ENCODE measurements around the gene ATP9A.

ATP9A gene

GRCh38 chr20:51697096-51697826 lies 70.9 kb downstream of the ATP9A start:
- DNase-seq (ENCODE audit: low spot score) = no peak
- Histone ChIP-seq H3K4me3 (no peak overlapping the region), H3K27ac (no peak overlapping the region)
- TF ChIP-seq CTCF (IDR thresholded peaks at IDR 0.05) = no peak

GRCh38 chr20:51696304-51697071 lies 71.7 kb downstream of the ATP9A start:
- Histone ChIP-seq H3K4me3 (no peak overlapping the region), H3K27ac (no peak overlapping the region)
- TF ChIP-seq CTCF (IDR thresholded peaks at IDR 0.05) = no peak
- DNase-seq (ENCODE audit: low spot score) = no peak

- no peak for TF ChIP-seq CTCF (IDR thresholded peaks at IDR 0.05)
- no peak for DNase-seq (ENCODE audit: low spot score)
- no peak overlapping the region for H3K4me3 ChIP-seq
- H3K27ac ChIP-seq = no peak overlapping the region
Observed at GRCh38 chr20:51695574-51696303, 72.5 kb downstream of the ATP9A start.

DNA sequence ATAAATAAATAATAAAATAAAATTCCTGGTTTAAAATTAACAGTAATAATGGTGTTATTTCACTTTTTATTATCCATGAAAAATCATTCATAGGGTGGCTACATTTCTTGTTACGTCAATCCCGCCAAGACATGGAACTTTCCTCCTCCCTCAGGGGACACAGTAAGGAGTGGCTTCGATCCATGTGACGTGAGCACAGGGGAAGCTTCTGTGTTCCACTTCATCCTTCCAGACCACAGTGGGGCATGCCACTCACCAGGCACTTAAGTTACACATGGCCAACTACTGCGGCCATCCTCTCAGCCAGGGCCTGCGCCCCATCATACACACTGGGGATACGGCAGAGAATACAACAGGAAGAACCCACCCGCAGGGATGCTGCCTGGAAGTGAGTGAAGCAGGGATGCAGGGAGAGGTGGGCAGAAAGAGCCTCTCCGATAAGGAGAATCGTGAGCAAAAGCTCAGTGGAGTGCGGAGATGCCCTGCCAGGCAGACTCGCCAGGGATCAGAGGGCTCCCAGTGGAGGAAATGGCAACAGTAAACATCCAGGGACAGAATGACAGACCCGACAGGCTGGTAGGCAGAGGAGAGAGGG lies 75.3 kb downstream of the ATP9A start:
- no peak for DNase-seq (ENCODE audit: low spot score)
- Histone ChIP-seq H3K4me3 (no peak overlapping the region), H3K27ac (no peak overlapping the region)
- TF ChIP-seq CTCF (IDR thresholded peaks at IDR 0.05) = no peak

DNA sequence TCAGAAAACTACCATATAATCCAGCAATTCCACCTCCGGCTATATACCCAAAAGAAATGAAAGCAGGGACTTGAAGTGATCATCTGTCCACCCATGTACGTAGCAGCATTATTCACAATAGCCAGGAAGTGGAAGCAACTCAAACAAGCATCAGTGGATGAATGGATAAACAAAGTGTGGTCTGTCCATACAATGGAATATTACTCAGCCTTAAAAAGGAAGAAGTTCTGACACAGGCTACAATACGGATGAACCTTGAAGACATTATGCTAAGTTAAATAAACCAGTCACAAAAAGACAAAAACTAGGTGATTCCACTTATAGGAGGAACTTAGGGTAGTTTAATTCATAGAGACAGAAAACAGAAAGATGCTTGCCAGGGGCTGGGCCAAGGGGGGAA lies 76.5 kb downstream of the ATP9A start:
- Histone ChIP-seq H3K27ac (no peak overlapping the region), H3K4me3 (no peak overlapping the region)
- DNase-seq (ENCODE audit: low spot score) = no peak
- no peak for TF ChIP-seq CTCF (IDR thresholded peaks at IDR 0.05)

DNA sequence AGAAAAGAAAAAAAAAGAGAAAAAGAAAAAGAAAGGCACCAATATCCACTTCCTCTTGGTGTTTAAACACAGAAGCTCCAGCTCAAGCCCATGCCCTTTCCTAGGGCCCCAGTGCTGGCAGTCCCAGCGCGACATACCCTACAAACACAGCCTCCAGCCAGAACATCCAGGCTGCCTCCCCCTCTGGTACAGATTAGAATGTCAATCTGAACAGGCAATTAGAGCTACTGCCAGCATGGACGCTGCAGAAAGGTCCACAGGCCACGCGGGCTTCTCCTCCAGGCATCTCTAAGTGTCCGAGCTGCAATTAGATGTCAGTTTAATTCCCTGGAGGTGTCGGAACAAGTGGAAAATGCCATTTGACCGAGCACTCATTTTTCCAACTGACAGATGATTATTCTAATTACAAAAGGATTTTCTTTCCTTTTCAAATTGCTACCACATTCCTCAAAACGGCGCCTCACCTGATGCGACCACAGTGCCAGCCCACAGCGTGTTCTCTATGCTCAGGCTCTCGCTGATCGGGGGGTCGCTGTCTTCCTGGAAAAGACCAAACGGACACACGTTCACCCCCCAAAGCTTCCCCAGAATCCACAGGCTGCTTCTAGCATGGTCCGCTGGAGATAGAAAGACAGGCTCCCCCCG lies 79.5 kb downstream of the ATP9A start:
- Histone ChIP-seq H3K27ac (no peak overlapping the region), H3K4me3 (no peak overlapping the region)
- no peak for DNase-seq (ENCODE audit: low spot score)
- no peak for TF ChIP-seq CTCF (IDR thresholded peaks at IDR 0.05)

All from coronary artery (tissue), 2 donors.